ENCODE results near the gene IQGAP2. TPM values are rescaled to one million over a fixed set of nuclear protein-coding genes. Genes with fewer than 3 reads are reported as not detected.

The IQGAP2 gene
- total RNA-seq, 1 experiment from 2014 or later = not detected

- POLR2A ChIA-PET (ENCODE audit: unreplicated experiment) = no interaction called here
- Histone ChIP-seq H3K4me2 (ENCODE audit: low read length) (no peak overlapping the region), H3F3A (ENCODE audit: low read length, unreplicated experiment) (no peaks in the 10 kb centered on the region), H3K4me1 (ENCODE audit: insufficient read depth, low read length) (no peaks in the 10 kb centered on the region), H3K9me3 (ENCODE audit: low read length) (no peaks in the 10 kb centered on the region), H2AFZ (ENCODE audit: low read length) (no peak overlapping the region), H3K27ac (ENCODE audit: low read length) (no peak overlapping the region), H3K9ac (ENCODE audit: low read length) (no peak overlapping the region), H3K79me2 (ENCODE audit: low read length) (no peaks in the 10 kb centered on the region), H3K27me3 (ENCODE audit: low read length) (peaks cover 33% of the 10 kb centered on the region), H3K36me3 (ENCODE audit: low read depth, low read length) (no peaks in the 10 kb centered on the region), H3K4me3 (ENCODE audit: low read length) (no peak overlapping the region), H4K20me1 (ENCODE audit: low read length) (no peaks in the 10 kb centered on the region), H3K9me2 (replicated peaks; ENCODE audit: low read length) (no peaks in the 10 kb centered on the region)
- intact Hi-C loops (cut with micrococcal nuclease) = no loop called here
- no TSS peak for BruUV-seq (replicated peaks)
- DNase-seq = no peak
- CTCF ChIA-PET = no interaction called here
- no peak for ATAC-seq
- TF ChIP-seq EZH2phosphoT487 (IDR thresholded peaks at IDR 0.05; ENCODE audit: borderline replicate concordance, low read length) (no peak), CTCF (conservative IDR thresholded peaks at IDR 0.05; ENCODE audit: low read depth, low read length) (no peak), EZH2 (IDR thresholded peaks at IDR 0.05; ENCODE audit: low read length, unreplicated experiment) (no peak)
Measured at GRCh38 chr5:76489877-76490688, 87.0 kb downstream of the IQGAP2 start.

GRCh38 chr5:76490960-76491359 lies 87.9 kb downstream of the IQGAP2 start:
- TF ChIP-seq EZH2phosphoT487 (IDR thresholded peaks at IDR 0.05; ENCODE audit: borderline replicate concordance, low read length) (no peak), EZH2 (IDR thresholded peaks at IDR 0.05; ENCODE audit: low read length, unreplicated experiment) (no peak), CTCF (conservative IDR thresholded peaks at IDR 0.05; ENCODE audit: low read depth, low read length) (no peak)
- no peaks in the 10 kb centered on the region for H3K9me2 ChIP-seq (replicated peaks; ENCODE audit: low read length)
- no peak overlapping the region for H3K4me3 ChIP-seq (ENCODE audit: low read length)
- no peak overlapping the region for H2AFZ ChIP-seq (ENCODE audit: low read length)
- H3K79me2 ChIP-seq (ENCODE audit: low read length) = no peaks in the 10 kb centered on the region
- no peaks in the 10 kb centered on the region for H4K20me1 ChIP-seq (ENCODE audit: low read length)
- H3K27ac ChIP-seq (ENCODE audit: low read length) = no peak overlapping the region
- ATAC-seq (no peak), DNase-seq (no peak)
- POLR2A ChIA-PET (ENCODE audit: unreplicated experiment) = no interaction called here
- H3K9ac ChIP-seq (ENCODE audit: low read length) = no peak overlapping the region
- CTCF ChIA-PET = no interaction called here
- H3F3A ChIP-seq (ENCODE audit: low read length, unreplicated experiment) = no peaks in the 10 kb centered on the region
- H3K36me3 ChIP-seq (ENCODE audit: low read depth, low read length) = no peaks in the 10 kb centered on the region
- H3K4me1 ChIP-seq (ENCODE audit: insufficient read depth, low read length) = no peaks in the 10 kb centered on the region
- intact Hi-C loops (cut with micrococcal nuclease) = no loop called here
- H3K4me2 ChIP-seq (ENCODE audit: low read length) = no peak overlapping the region
- no peaks in the 10 kb centered on the region for H3K9me3 ChIP-seq (ENCODE audit: low read length)
- no TSS peak for BruUV-seq (replicated peaks)
- H3K27me3 ChIP-seq (ENCODE audit: low read length) = peaks cover 31% of the 10 kb centered on the region

GRCh38 chr5:76492819-76493189 lies 89.7 kb downstream of the IQGAP2 start:
- Histone ChIP-seq H3K36me3 (ENCODE audit: low read depth, low read length) (no peaks in the 10 kb centered on the region), H3K27ac (ENCODE audit: low read length) (no peak overlapping the region), H3K27me3 (ENCODE audit: low read length) (peaks cover 34% of the 10 kb centered on the region), H3F3A (ENCODE audit: low read length, unreplicated experiment) (no peaks in the 10 kb centered on the region), H2AFZ (ENCODE audit: low read length) (no peak overlapping the region), H3K79me2 (ENCODE audit: low read length) (no peaks in the 10 kb centered on the region), H3K9ac (ENCODE audit: low read length) (no peak overlapping the region), H3K4me1 (ENCODE audit: insufficient read depth, low read length) (no peaks in the 10 kb centered on the region), H3K4me2 (ENCODE audit: low read length) (no peak overlapping the region), H3K9me2 (replicated peaks; ENCODE audit: low read length) (no peaks in the 10 kb centered on the region), H3K9me3 (ENCODE audit: low read length) (no peaks in the 10 kb centered on the region), H4K20me1 (ENCODE audit: low read length) (no peaks in the 10 kb centered on the region), H3K4me3 (ENCODE audit: low read length) (no peak overlapping the region)
- BruUV-seq (replicated peaks) = no TSS peak
- CTCF ChIA-PET = no interaction called here
- ATAC-seq (no peak), DNase-seq (no peak)
- intact Hi-C loops (cut with micrococcal nuclease) = no loop called here
- POLR2A ChIA-PET (ENCODE audit: unreplicated experiment) = no interaction called here
- no peak for TF ChIP-seq EZH2phosphoT487 (IDR thresholded peaks at IDR 0.05; ENCODE audit: borderline replicate concordance, low read length)
- TF ChIP-seq EZH2 (IDR thresholded peaks at IDR 0.05; ENCODE audit: low read length, unreplicated experiment) = no peak
- TF ChIP-seq CTCF (conservative IDR thresholded peaks at IDR 0.05; ENCODE audit: low read depth, low read length) = no peak

Data from PC-3 (cell line).